Neural cell (in vitro differentiated cells): ENCODE measurements around the gene SMAD2. TPM values are rescaled to one million over a fixed set of nuclear protein-coding genes. Genes with fewer than 3 reads are reported as not detected.

Experiments used
- H2AFZ ChIP-seq: fragments of 200-600, 300-800 bp; sonication (generic), shearing (Covaris generic); 2 replicates; pipeline ENCODE4 v1.6.0; 2014; ENCODE audit warnings: low read depth, mild to moderate bottlenecking, antibody characterized with exemption, low read length, moderate library complexity
- H3F3A ChIP-seq: fragments of 200-600 bp; shearing (Covaris generic); 2 replicates; pipeline ENCODE4 v1.6.1; 2016; ENCODE audit warnings: mild to moderate bottlenecking, moderate library complexity, mixed read lengths, antibody characterized with exemption, low read length; ENCODE audit not compliant: insufficient read depth, poor library complexity, severe bottlenecking
- H3K27ac ChIP-seq: fragments of 200-600, 300-800 bp; sonication (generic), shearing (Covaris generic); 2 replicates; pipeline ENCODE4 v1.5.1; 2014; ENCODE audit warnings: mild to moderate bottlenecking, low read length, moderate library complexity
- H3K27me3 ChIP-seq: fragments of 300-800, 200-600 bp; sonication (generic), shearing (Covaris generic); 2 replicates; pipeline ENCODE4 v1.6.0; 2014; ENCODE audit warnings: mild to moderate bottlenecking, low read depth, low read length, moderate library complexity; ENCODE audit not compliant: insufficient read depth
- H3K36me3 ChIP-seq: fragments of 300-800, 200-600 bp; sonication (generic), shearing (Covaris generic); 2 replicates; pipeline ENCODE4 v1.5.1; 2014; ENCODE audit warnings: mild to moderate bottlenecking, antibody characterized with exemption, low read length, moderate library complexity; ENCODE audit not compliant: insufficient read depth
- H3K4me2 ChIP-seq: fragments of 300-800, 200-600 bp; sonication (generic), shearing (Covaris generic); 2 replicates; pipeline ENCODE4 v1.6.0; 2014; ENCODE audit warnings: mild to moderate bottlenecking, low read length
- H3K4me3 ChIP-seq: fragments of 300-800, 200-600 bp; sonication (generic), shearing (Covaris generic); 2 replicates; pipeline ENCODE4 v1.5.1; 2014; ENCODE audit warnings: mild to moderate bottlenecking, low read length, moderate library complexity
- H3K79me2 ChIP-seq: fragments of 200-600 bp; shearing (Covaris generic); replicated peaks from 2 replicates; pipeline ENCODE4 v1.6.0; 2014; ENCODE audit warnings: mild to moderate bottlenecking, low read length, moderate library complexity; ENCODE audit not compliant: insufficient read depth
- H3K9ac ChIP-seq: fragments of 300-800, 200-600 bp; sonication (generic), shearing (Covaris generic); 2 replicates; pipeline ENCODE4 v1.6.1; 2016; ENCODE audit warnings: mild to moderate bottlenecking, low read length, mixed read lengths
- H3K9me2 ChIP-seq: fragments of 200-600 bp; shearing (Covaris generic); 2 replicates; pipeline ENCODE4 v1.6.1; 2016; ENCODE audit warnings: mild to moderate bottlenecking, low read length, mixed read lengths; ENCODE audit not compliant: insufficient read depth
- H3K9me3 ChIP-seq: fragments of 200-600, 300-800 bp; sonication (generic), shearing (Covaris generic); 2 replicates; pipeline ENCODE4 v1.6.1; 2016; ENCODE audit warnings: mild to moderate bottlenecking, mixed run types, low read length, moderate library complexity, mixed read lengths
- H4K20me1 ChIP-seq: fragments of 200-600 bp; shearing (Covaris generic); 2 replicates; pipeline ENCODE4 v1.6.1; 2016; ENCODE audit warnings: mild to moderate bottlenecking, mixed run types; ENCODE audit not compliant: insufficient read depth
- EP300 ChIP-seq: fragments of 450-650 bp; conservative IDR thresholded peaks from 2 replicates; pipeline ENCODE4 v1.6.1; 2014; ENCODE audit warnings: antibody characterized with exemption, mild to moderate bottlenecking, moderate library complexity; ENCODE audit not compliant: poor library complexity, severe bottlenecking
- EZH2 ChIP-seq: fragments of 200-600, 300-800 bp; shearing (Covaris generic), sonication (generic); IDR thresholded peaks from 2 replicates; pipeline ENCODE4 v1.6.1; 2014; ENCODE audit warnings: antibody characterized with exemption, low read length, borderline replicate concordance, mild to moderate bottlenecking; ENCODE audit not compliant: insufficient read depth, poor library complexity, severe bottlenecking
- MXI1 ChIP-seq: fragments of 450-650 bp; conservative IDR thresholded peaks from 2 replicates; pipeline ENCODE4 v1.6.1; 2014; ENCODE audit warnings: antibody characterized with exemption, mild to moderate bottlenecking; ENCODE audit not compliant: poor library complexity, severe bottlenecking
- POLR2AphosphoS5 ChIP-seq: IDR thresholded peaks from 2 replicates; pipeline ENCODE4 v1.6.1; 2012
- RAD21 ChIP-seq: fragments of 450-650 bp; conservative IDR thresholded peaks from 2 replicates; pipeline ENCODE4 v1.6.1; 2014; ENCODE audit warnings: antibody characterized with exemption, mild to moderate bottlenecking, moderate library complexity
- SMC3 ChIP-seq: fragments of 450-650 bp; conservative IDR thresholded peaks from 2 replicates; pipeline ENCODE4 v1.6.1; 2014; ENCODE audit warnings: antibody characterized with exemption, mild to moderate bottlenecking, moderate library complexity; ENCODE audit not compliant: poor library complexity
- TAF1 ChIP-seq: IDR thresholded peaks from 2 replicates; pipeline ENCODE4 v1.6.1; 2012; ENCODE audit warnings: low read depth
- polyA plus RNA-seq: library from polyadenylated mRNA; depleted of rRNA; stranded (reverse); fragments of >200 nt; gene quantifications from 2 replicates; pipeline ENCODE4 v1.2.3, GENCODE V29; 2014
- TF ChIP-seq, protein P1 (sequence below): fragments of 450-650 bp; IDR thresholded peaks from 2 replicates; pipeline ENCODE4 v1.5.1; 2014; ENCODE audit warnings: antibody characterized with exemption, mild to moderate bottlenecking, moderate library complexity; ENCODE audit not compliant: poor library complexity, severe bottlenecking
- TF ChIP-seq, protein P2 (sequence below): IDR thresholded peaks from 2 replicates; pipeline ENCODE4 v1.6.1; 2012; ENCODE audit warnings: borderline replicate concordance

The SMAD2 gene
- polyA plus RNA-seq, 1 donor from 2014 or later, result 64.7 TPM

DNA sequence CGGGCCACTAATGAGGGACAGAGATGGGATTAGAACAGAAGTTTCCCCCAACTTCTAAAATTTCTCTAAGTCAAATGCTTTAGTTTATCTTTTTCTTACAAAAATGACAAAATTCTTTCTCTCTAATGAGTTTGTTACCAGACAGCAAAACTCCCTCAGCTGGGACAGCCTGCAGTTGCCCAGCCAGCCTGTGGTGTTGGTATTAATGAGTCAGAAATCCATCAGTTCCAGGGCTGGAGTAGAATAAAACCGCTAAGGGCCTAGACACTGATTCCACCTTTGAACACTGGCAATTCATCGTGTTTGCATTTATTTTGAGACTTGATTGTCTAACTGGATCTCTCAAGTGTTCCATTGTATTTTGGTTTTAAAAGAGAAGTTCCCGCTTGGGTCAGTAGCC, 38.3 kb upstream of the SMAD2 start:
- TF ChIP-seq TAF1 (no peak), RAD21 (no peak), SMC3 (no peak), MXI1 (no peak), EP300 (no peak), POLR2AphosphoS5 (no peak), EZH2 (no peak)
- TF ChIP-seq, protein P1, sequence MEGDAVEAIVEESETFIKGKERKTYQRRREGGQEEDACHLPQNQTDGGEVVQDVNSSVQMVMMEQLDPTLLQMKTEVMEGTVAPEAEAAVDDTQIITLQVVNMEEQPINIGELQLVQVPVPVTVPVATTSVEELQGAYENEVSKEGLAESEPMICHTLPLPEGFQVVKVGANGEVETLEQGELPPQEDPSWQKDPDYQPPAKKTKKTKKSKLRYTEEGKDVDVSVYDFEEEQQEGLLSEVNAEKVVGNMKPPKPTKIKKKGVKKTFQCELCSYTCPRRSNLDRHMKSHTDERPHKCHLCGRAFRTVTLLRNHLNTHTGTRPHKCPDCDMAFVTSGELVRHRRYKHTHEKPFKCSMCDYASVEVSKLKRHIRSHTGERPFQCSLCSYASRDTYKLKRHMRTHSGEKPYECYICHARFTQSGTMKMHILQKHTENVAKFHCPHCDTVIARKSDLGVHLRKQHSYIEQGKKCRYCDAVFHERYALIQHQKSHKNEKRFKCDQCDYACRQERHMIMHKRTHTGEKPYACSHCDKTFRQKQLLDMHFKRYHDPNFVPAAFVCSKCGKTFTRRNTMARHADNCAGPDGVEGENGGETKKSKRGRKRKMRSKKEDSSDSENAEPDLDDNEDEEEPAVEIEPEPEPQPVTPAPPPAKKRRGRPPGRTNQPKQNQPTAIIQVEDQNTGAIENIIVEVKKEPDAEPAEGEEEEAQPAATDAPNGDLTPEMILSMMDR, result no peak
- TF ChIP-seq, protein P2, sequence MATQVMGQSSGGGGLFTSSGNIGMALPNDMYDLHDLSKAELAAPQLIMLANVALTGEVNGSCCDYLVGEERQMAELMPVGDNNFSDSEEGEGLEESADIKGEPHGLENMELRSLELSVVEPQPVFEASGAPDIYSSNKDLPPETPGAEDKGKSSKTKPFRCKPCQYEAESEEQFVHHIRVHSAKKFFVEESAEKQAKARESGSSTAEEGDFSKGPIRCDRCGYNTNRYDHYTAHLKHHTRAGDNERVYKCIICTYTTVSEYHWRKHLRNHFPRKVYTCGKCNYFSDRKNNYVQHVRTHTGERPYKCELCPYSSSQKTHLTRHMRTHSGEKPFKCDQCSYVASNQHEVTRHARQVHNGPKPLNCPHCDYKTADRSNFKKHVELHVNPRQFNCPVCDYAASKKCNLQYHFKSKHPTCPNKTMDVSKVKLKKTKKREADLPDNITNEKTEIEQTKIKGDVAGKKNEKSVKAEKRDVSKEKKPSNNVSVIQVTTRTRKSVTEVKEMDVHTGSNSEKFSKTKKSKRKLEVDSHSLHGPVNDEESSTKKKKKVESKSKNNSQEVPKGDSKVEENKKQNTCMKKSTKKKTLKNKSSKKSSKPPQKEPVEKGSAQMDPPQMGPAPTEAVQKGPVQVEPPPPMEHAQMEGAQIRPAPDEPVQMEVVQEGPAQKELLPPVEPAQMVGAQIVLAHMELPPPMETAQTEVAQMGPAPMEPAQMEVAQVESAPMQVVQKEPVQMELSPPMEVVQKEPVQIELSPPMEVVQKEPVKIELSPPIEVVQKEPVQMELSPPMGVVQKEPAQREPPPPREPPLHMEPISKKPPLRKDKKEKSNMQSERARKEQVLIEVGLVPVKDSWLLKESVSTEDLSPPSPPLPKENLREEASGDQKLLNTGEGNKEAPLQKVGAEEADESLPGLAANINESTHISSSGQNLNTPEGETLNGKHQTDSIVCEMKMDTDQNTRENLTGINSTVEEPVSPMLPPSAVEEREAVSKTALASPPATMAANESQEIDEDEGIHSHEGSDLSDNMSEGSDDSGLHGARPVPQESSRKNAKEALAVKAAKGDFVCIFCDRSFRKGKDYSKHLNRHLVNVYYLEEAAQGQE, result no peak
- H3K36me3 ChIP-seq, result no peaks in the 10 kb centered on the region
- H3K27me3 ChIP-seq, result no peaks in the 10 kb centered on the region
- no peak overlapping the region for H3K4me3 ChIP-seq
- no peaks in the 10 kb centered on the region for H3K9me3 ChIP-seq
- H3F3A ChIP-seq, result no peaks in the 10 kb centered on the region
- no peaks in the 10 kb centered on the region for H4K20me1 ChIP-seq
- no peak overlapping the region for H2AFZ ChIP-seq
- no peak overlapping the region for H3K9ac ChIP-seq
- no peaks in the 10 kb centered on the region for H3K9me2 ChIP-seq
- H3K27ac ChIP-seq, result no peak overlapping the region
- no peak overlapping the region for H3K4me2 ChIP-seq
- no peaks in the 10 kb centered on the region for H3K79me2 ChIP-seq

DNA sequence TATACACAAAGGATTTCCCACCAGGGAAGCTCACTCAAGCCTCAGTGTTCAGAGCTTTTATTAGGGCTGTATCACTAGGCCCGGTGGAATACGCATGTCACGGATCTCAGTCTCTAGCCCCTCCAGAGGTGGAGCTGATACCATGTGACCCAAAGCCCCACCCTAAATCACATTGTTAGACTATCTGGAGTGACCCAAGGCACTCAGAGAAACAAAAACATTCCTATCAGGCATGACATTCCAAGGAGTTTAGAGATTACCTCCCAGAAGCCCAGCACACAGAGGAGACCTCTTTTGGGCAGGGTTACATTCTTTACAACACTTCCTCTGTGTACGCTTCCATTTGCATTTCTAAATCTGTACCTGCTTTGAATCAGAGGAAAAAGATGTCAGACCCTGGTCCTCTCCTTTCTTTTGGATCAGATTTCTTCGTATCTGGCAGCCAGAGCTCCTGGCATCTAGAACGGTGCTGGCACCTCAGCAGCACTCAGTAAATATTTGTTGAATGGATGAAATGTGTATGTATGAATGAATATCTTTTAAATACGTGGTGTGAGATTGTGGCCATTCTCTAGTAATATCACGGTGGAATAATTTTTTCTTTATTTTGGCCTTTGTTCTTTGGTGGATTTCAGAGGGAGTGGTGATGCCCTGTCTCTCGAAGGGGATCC, 37.7 kb upstream of the SMAD2 start:
- no peaks in the 10 kb centered on the region for H3F3A ChIP-seq
- H3K9ac ChIP-seq, result no peak overlapping the region
- no peak overlapping the region for H3K4me3 ChIP-seq
- H3K36me3 ChIP-seq, result no peaks in the 10 kb centered on the region
- peak overlapping the region; percentile 33 for H2AFZ ChIP-seq
- H3K9me3 ChIP-seq, result no peaks in the 10 kb centered on the region
- no peaks in the 10 kb centered on the region for H3K9me2 ChIP-seq
- no peaks in the 10 kb centered on the region for H3K27me3 ChIP-seq
- no peaks in the 10 kb centered on the region for H4K20me1 ChIP-seq
- H3K4me2 ChIP-seq, result no peak overlapping the region
- H3K27ac ChIP-seq, result no peak overlapping the region
- no peak for TF ChIP-seq EP300
- no peak for TF ChIP-seq RAD21
- no peak for TF ChIP-seq MXI1
- TF ChIP-seq, protein P2, result no peak
- TF ChIP-seq, protein P1, result no peak
- TF ChIP-seq POLR2AphosphoS5, result no peak
- no peak for TF ChIP-seq TAF1
- TF ChIP-seq SMC3, result no peak
- no peak for TF ChIP-seq EZH2
- no peaks in the 10 kb centered on the region for H3K79me2 ChIP-seq
